Transverse colon (tissue), 4 donors: ENCODE results near the gene CNTN1. TPM values are rescaled to one million over a fixed set of nuclear protein-coding genes. Genes with fewer than 3 reads are reported as not detected.

Experiments used
- DNase-seq: peaks from one replicate; pipeline ENCODE4 v3.0.0-alpha.2; 2019
- H3K27ac ChIP-seq, 4 donors: fragments of 200-600 bp; sonication (generic); 2 replicates each; pipeline ENCODE4 v1.5.1; 2016 to 2018; ENCODE audit warnings: inconsistent platforms in 4 of 4
- H3K27me3 ChIP-seq: fragments of 200-600 bp; sonication (generic); 2 replicates; pipeline ENCODE4 v1.5.1; 2017; ENCODE audit warnings: inconsistent platforms
- H3K36me3 ChIP-seq, 4 donors: fragments of 200-600 bp; sonication (generic); 2 replicates each; pipeline ENCODE4 v1.5.1; 2017 to 2019; ENCODE audit warnings: inconsistent platforms in 4 of 4
- H3K4me1 ChIP-seq, 4 donors: fragments of 200-600 bp; sonication (generic); 2 replicates each; pipeline ENCODE4 v1.5.1; 2017 to 2020; ENCODE audit warnings: inconsistent platforms in 4 of 4
- H3K4me3 ChIP-seq, 4 donors: fragments of 200-600 bp; sonication (generic); 1 replicate in 1 of 4; 2 replicates in 3 of 4; pipeline versions ENCODE4 v1.5.1 to v1.6.1; 2017 to 2019; ENCODE audit warnings: inconsistent platforms in 4 of 4
- H3K9me3 ChIP-seq, 2 donors: fragments of 200-600 bp; sonication (generic); 2 replicates each; pipeline ENCODE4 v1.5.1; 2017 to 2019; ENCODE audit warnings: inconsistent platforms in 2 of 2
- CTCF ChIP-seq, 5 experiments: fragments of 200-600 bp in 3 of 5; fragments of 450-650 bp in 2 of 5; sonication (generic) in 3 of 5; IDR thresholded peaks; 1 replicate in 2 of 5; 2 replicates in 3 of 5; pipeline ENCODE4 v1.5.1; 2016 to 2017; ENCODE audit warnings: antibody characterized with exemption in 5 of 5, inconsistent platforms in 3 of 5, mild to moderate bottlenecking in 2 of 5, moderate library complexity in 1 of 5
- EP300 ChIP-seq: sonication (generic); formaldehyde crosslinking; IDR thresholded peaks from one replicate; pipeline ENCODE4 v1.6.1; 2017; ENCODE audit warnings: antibody characterized with exemption, low read depth
- POLR2A ChIP-seq: fragments of 450-650 bp; IDR thresholded peaks from one replicate; pipeline ENCODE4 v1.6.1; 2016; ENCODE audit warnings: antibody characterized with exemption, mild to moderate bottlenecking, moderate library complexity
- POLR2AphosphoS5 ChIP-seq, 3 donors: sonication (generic); formaldehyde crosslinking; IDR thresholded peaks; one replicate each; pipeline ENCODE4 v1.6.1; 2016; ENCODE audit warnings: antibody characterized with exemption in 3 of 3
- WGBS, 2 donors: methylation state at CpG; one replicate each; pipeline ENCODE4 v1.1.5; 2018; ENCODE audit warnings: low coverage in 1 of 2; 5-methylcytosine and 5-hydroxymethylcytosine counted together
- in situ Hi-C, 4 donors: fragments of 200-750 bp; cut with MboI; loops; one replicate each; pipeline versions ENCODE4 v1.15.0 to v1.15.1; 2017; ENCODE audit warnings: low sequenced_read_pairs in 3 of 4, low pct_ligation_motif_present in 1 of 4, low pct_unique_long_range_greater_than_20kb in 1 of 4
- intact Hi-C: fragments of 100-400 bp; cut with DNase I; formaldehyde crosslinking; loops from one replicate; pipeline ENCODE4 v1.15.1; 2023; ENCODE audit warnings: low total_unique reads
- total RNA-seq, 4 donors: library from RNA; depleted of rRNA; stranded (reverse); fragments of >200 nt; gene quantifications; one replicate each; pipeline ENCODE4 v1.1.0, GENCODE V29; 2016

The CNTN1 gene
- total RNA-seq, 4 donors from 2014 or later = 0.60 to 3.2 (median 1.4) TPM

GRCh38 chr12:40970320-40970907, 278.2 kb downstream of the CNTN1 start:
- TF ChIP-seq CTCF (IDR thresholded peaks at IDR 0.05) (no peak), POLR2A (no peak), POLR2AphosphoS5 (IDR thresholded peaks at IDR 0.05) (no peak), EP300 (no peak)
- WGBS, 2 donors = 77 to 78% methylated on average over 5 of the region's 5 CpGs
- H3K4me3 ChIP-seq = no peak overlapping the region
- no peaks in the 10 kb centered on the region for H3K9me3 ChIP-seq
- H3K27me3 ChIP-seq = no peaks in the 10 kb centered on the region
- DNase-seq = no peak
- no peaks in the 10 kb centered on the region for H3K36me3 ChIP-seq
- no peak overlapping the region for H3K27ac ChIP-seq
- H3K4me1 ChIP-seq = no peaks in the 10 kb centered on the region
- intact Hi-C loops (no loop called here), in situ Hi-C loops (no loop called here)

GRCh38 chr12:40971911-40972310, 279.7 kb downstream of the CNTN1 start:
- Histone ChIP-seq H3K27me3 (no peaks in the 10 kb centered on the region), H3K4me3 (no peak overlapping the region), H3K36me3 (no peaks in the 10 kb centered on the region), H3K9me3 (no peaks in the 10 kb centered on the region), H3K27ac (no peak overlapping the region), H3K4me1 (no peaks in the 10 kb centered on the region)
- no peak for TF ChIP-seq POLR2A
- TF ChIP-seq EP300 = no peak
- no peak for TF ChIP-seq POLR2AphosphoS5 (IDR thresholded peaks at IDR 0.05)
- no peak for TF ChIP-seq CTCF (IDR thresholded peaks at IDR 0.05)
- intact Hi-C loops = no loop called here
- DNase-seq = no peak
- WGBS, 2 donors = 48 to 53% methylated on average over 2 of the region's 2 CpGs
- in situ Hi-C loops = no loop called here

- intact Hi-C loops = no loop called here
- in situ Hi-C loops = no loop called here
- 80 to 81% methylated on average over 4 of the region's 4 CpGs for WGBS, 2 donors
- H3K27me3 ChIP-seq = no peaks in the 10 kb centered on the region
- no peak for TF ChIP-seq POLR2AphosphoS5 (IDR thresholded peaks at IDR 0.05)
- no peak for TF ChIP-seq POLR2A
- no peak for TF ChIP-seq CTCF (IDR thresholded peaks at IDR 0.05)
- TF ChIP-seq EP300 = no peak
- H3K27ac ChIP-seq = no peak overlapping the region
- no peak for DNase-seq
- no peaks in the 10 kb centered on the region for H3K36me3 ChIP-seq
- H3K4me1 ChIP-seq = no peaks in the 10 kb centered on the region
- H3K4me3 ChIP-seq = no peak overlapping the region
- H3K9me3 ChIP-seq = no peaks in the 10 kb centered on the region
Measured at GRCh38 chr12:40976546-40976945, 284.3 kb downstream of the CNTN1 start.

GRCh38 chr12:40980427-40980961, 288.3 kb downstream of the CNTN1 start:
- Histone ChIP-seq H3K27ac (no peak overlapping the region), H3K9me3 (no peaks in the 10 kb centered on the region), H3K4me3 (no peak overlapping the region), H3K36me3 (peaks cover 0 to 2% (median 0%) of the 10 kb centered on the region in 4 donors), H3K4me1 (no peaks in the 10 kb centered on the region), H3K27me3 (no peaks in the 10 kb centered on the region)
- in situ Hi-C loops (no loop called here), intact Hi-C loops (no loop called here)
- no peak for DNase-seq
- TF ChIP-seq POLR2AphosphoS5 (IDR thresholded peaks at IDR 0.05) (no peak), EP300 (no peak), POLR2A (no peak), CTCF (IDR thresholded peaks at IDR 0.05) (no peak)
